ENCODE results near the gene CAMKMT. TPM values are rescaled to one million over a fixed set of nuclear protein-coding genes. Genes with fewer than 3 reads are reported as not detected.

The CAMKMT gene
- total RNA-seq, 1 donor from 2014 or later: 9.0 TPM

- FAIRE-seq: no peak
- H3K36me3 ChIP-seq (ENCODE audit: control insufficient read depth, insufficient read depth, low read length): no peaks in the 10 kb centered on the region
- H3K4me3 ChIP-seq (ENCODE audit: low read depth, low read length): no peak overlapping the region
- TF ChIP-seq CTCF (IDR thresholded peaks at IDR 0.05; ENCODE audit: insufficient read depth, low read length, severe bottlenecking): no peak
- H3K27me3 ChIP-seq (ENCODE audit: control insufficient read depth, insufficient read depth, low read length): peaks cover 3% of the 10 kb centered on the region
- DNase-seq (ENCODE audit: low read depth): peak; percentile 47
Observed at GRCh38 chr2:44793322-44793870, 431.6 kb downstream of the CAMKMT start.

GRCh38 chr2:44796771-44797170 is 435.0 kb downstream of the CAMKMT start:
- no peaks in the 10 kb centered on the region for H3K36me3 ChIP-seq (ENCODE audit: control insufficient read depth, insufficient read depth, low read length)
- no peak for FAIRE-seq
- H3K27me3 ChIP-seq (ENCODE audit: control insufficient read depth, insufficient read depth, low read length): peaks cover 17% of the 10 kb centered on the region

GRCh38 chr2:44798139-44798659 is 436.5 kb downstream of the CAMKMT start:
- H3K27me3 ChIP-seq (ENCODE audit: control insufficient read depth, insufficient read depth, low read length): peaks cover 25% of the 10 kb centered on the region
- no peaks in the 10 kb centered on the region for H3K36me3 ChIP-seq (ENCODE audit: control insufficient read depth, insufficient read depth, low read length)
- no peak for TF ChIP-seq CTCF (IDR thresholded peaks at IDR 0.05; ENCODE audit: insufficient read depth, low read length, severe bottlenecking)
- DNase-seq (ENCODE audit: low read depth) (no peak), FAIRE-seq (no peak)
- H3K4me3 ChIP-seq (ENCODE audit: low read depth, low read length): no peak overlapping the region

More at GRCh38 chr2:44796771-44797170, 435.0 kb downstream of the CAMKMT start:
- DNase-seq (ENCODE audit: low read depth): no peak
- no peak overlapping the region for H3K4me3 ChIP-seq (ENCODE audit: low read depth, low read length)
- no peak for TF ChIP-seq CTCF (IDR thresholded peaks at IDR 0.05; ENCODE audit: insufficient read depth, low read length, severe bottlenecking)

- H3K36me3 ChIP-seq (ENCODE audit: control insufficient read depth, insufficient read depth, low read length): no peaks in the 10 kb centered on the region
- TF ChIP-seq CTCF (IDR thresholded peaks at IDR 0.05; ENCODE audit: insufficient read depth, low read length, severe bottlenecking): no peak
- H3K4me3 ChIP-seq (ENCODE audit: low read depth, low read length): no peak overlapping the region
- FAIRE-seq (no peak), DNase-seq (ENCODE audit: low read depth) (no peak)
- H3K27me3 ChIP-seq (ENCODE audit: control insufficient read depth, insufficient read depth, low read length): peaks cover 28% of the 10 kb centered on the region
Observed at GRCh38 chr2:44799105-44799504, 437.4 kb downstream of the CAMKMT start.

- FAIRE-seq (no peak), DNase-seq (ENCODE audit: low read depth) (no peak)
- Histone ChIP-seq H3K36me3 (ENCODE audit: control insufficient read depth, insufficient read depth, low read length) (no peaks in the 10 kb centered on the region), H3K4me3 (ENCODE audit: low read depth, low read length) (no peak overlapping the region), H3K27me3 (ENCODE audit: control insufficient read depth, insufficient read depth, low read length) (peaks cover 33% of the 10 kb centered on the region)
- no peak for TF ChIP-seq CTCF (IDR thresholded peaks at IDR 0.05; ENCODE audit: insufficient read depth, low read length, severe bottlenecking)
Observed at GRCh38 chr2:44799754-44800153, 438.0 kb downstream of the CAMKMT start.
